Stimulated activated CD8-positive, alpha-beta memory T cell treated with anti-CD3 and anti-CD28 coated beads, Interleukin-2, amount 100 ng/mL, for 1 hour (primary cell): Measurements from ENCODE around the gene TECPR2.
"Not testable (repeated sequence)": the region's sequence is repeated elsewhere in the genome, so short reads cannot be mapped to it uniquely, and the experiment has no call there.

Experiments
- DNase-seq, 2 donors: peaks; one replicate each; pipeline ENCODE4 v3.0.0-alpha.2; 2020; ENCODE audit warnings: low read depth in 2 of 2

Gene TECPR2

DNA sequence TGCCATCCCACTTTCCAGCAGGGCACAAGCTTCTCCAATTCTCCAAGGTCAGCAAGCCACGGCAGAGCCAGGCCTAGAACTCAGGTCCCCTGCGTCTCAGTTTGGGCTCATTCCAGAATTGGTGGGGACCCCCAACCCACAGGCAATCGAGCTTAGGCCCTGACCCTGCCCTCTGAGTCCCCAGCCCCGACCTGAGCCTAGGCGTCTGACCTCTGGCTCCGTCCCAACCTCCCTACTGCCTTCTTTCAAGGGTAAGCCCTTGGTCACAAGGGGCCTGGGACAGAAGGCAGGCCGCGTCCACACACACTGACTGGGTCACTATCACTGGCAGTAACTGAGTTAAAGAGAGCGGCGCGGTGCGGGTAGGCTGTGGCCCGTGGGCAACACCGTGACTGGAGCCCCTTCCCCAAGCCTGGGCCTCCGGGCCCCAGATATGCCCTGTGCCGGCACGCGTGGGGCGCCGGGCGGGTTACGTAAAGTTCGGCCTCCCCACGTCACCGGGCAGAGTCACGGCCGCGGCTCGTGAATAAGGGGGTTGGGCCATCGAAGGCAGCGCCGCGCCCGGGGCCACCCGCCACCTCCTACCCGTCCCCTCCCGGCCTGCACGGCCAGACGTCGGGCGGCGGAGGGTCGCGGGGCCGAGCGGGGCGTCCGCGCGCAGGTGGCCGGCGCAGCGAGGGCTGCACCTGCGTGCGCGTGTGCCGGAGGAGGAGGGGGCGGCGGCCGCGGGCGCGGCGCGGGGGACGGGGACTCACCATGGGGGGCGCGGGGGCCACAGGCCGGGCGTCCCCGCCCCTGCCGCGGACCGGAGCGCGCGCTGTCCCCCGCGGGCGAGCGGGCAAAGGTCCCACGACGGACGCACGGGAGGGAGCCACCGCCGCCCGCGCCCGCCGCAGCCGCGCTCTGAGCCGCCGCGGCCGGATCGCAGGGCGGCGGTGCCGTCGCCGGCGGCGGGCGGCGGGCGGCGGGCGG, 146.3 kb downstream of the TECPR2 start:
- DNase-seq = no peak

DNA sequence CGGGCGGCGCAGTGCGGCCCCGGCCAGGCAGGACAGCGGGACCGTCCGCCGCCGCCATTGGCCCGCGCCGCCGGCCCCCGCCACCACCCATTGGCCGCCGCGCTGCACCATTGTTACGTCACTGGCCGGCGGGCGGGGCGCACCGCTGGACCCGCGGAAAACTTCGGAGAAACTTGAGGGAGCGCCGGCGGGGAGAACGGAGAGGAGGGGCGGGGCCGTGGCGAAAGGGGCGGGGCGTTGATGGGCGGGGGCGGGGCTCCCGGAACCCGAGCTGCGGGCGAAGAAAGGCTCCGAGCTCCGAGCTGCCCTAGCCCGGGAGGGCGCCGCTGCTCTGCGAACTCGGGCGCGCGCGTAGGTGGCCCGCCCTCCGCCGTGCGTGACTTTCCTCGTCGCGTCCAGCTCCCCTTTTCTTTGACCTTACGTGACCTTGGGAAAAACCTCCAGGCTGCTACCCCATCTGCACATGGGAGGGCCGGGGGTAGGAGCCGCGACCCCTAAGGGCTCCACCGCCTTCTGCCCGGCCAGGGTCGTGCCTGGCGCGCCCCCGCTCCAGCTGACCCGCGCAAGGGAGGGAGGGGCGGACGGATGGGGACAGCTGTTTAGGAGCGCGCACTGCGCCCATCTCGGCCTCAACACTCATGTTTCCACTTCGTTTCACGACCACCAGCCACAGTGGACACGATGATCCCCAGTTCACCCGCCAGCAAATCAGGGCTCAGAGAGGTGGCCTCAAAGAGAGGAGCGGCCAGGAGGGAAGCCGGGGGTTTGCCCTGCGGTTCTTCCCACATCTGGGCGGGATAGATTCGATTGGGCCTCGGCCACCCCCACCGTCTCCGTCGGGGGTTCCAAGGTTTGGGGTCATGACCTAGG, 147.2 kb downstream of the TECPR2 start, which contains the start of gene ANKRD9:
TSS of gene ANKRD9 (minus strand) at position 31 of the 870 bp plus-strand sequence. CDS start 1,887 bp downstream, outside the sequence.
- peak; percentile 67 to 71 for DNase-seq

DNA sequence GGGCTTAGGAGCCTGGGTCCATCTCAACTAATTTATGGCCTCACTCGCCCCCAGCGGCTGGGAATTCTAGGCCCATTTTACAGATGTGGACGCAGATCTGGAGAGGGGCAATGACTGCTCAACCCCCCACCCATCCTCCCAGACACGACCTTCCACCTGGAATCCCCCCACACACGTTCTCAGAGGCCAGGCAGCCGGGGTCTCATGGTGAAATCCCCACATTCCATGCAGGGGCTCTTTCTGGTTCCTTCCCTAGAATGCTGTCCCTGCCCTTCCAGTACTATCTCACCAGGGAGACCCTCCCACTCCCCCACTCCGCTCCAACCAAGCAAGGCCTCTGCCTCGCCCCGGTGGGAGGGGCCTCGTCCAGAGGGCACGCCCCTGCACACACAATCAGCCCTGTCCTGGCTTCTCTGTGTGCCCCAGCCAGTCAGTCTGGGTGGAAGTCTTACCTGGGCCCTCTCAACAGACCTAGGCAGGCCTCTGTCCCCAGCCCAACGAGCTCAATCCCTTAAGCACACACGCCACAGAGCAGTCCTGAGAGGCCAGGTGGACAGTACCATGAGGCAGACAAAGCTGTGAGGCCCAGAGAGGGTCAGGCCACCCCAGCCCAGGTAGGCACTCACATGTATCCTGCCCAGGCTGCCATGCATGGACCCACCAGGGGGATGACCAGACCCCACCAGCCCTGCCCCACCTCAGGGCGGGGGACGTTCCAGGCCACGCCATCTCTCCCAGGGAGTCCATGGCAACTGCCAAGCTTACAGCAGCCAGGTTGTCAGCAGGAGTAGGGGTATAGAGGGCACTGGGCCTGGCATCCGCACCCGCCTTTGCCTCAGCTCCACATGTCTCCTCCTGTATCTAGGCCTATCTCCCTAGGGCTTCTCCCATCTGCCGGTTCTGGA, 148.1 kb downstream of the TECPR2 start:
- no peak for DNase-seq

DNA sequence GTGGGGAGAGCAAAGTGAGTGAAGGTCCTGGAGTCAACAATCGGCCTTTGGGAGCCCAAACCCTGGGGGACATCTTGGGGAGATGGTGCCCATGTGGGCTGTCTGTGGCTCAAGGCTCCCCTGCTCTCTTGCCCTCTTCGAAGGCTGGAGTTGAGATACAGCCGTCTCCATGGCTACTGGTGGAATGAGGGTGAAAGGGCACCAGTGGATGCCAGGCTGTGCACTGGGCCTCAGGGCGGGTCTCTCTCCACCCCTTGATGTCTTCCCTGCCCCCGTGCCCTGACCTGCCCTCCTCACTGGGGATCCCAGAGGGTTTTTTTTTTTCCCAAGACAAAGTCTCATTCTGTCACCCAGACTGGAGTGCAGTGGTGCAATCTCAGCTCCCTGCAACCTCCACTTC, 148.8 kb downstream of the TECPR2 start:
- no peak for DNase-seq

DNA sequence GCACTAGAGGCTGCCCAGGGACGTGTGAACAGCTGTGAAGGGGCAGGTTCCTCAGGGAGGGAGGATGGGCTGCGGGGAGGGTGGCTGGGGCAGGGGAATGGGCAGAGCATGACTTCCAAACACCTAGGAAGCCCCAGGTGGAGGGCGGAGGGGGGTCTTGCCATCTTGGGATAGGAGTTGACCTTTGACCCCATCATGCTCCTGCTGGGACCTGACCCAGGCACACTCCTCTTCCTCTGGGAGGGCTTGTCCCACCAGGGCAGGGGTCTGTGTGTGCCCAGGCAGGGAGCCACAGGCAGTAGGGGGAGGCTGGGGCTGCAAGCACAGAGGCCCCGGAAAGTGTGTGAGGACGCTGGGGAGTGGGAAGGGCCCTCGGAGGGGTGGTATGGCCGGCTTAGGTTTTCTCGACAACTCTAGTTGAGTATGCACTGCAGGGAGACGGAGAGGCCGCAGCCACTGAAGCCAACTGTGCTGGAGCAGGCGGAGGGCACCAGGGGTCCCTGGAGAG, 150.1 kb downstream of the TECPR2 start:
- DNase-seq = no peak

DNA sequence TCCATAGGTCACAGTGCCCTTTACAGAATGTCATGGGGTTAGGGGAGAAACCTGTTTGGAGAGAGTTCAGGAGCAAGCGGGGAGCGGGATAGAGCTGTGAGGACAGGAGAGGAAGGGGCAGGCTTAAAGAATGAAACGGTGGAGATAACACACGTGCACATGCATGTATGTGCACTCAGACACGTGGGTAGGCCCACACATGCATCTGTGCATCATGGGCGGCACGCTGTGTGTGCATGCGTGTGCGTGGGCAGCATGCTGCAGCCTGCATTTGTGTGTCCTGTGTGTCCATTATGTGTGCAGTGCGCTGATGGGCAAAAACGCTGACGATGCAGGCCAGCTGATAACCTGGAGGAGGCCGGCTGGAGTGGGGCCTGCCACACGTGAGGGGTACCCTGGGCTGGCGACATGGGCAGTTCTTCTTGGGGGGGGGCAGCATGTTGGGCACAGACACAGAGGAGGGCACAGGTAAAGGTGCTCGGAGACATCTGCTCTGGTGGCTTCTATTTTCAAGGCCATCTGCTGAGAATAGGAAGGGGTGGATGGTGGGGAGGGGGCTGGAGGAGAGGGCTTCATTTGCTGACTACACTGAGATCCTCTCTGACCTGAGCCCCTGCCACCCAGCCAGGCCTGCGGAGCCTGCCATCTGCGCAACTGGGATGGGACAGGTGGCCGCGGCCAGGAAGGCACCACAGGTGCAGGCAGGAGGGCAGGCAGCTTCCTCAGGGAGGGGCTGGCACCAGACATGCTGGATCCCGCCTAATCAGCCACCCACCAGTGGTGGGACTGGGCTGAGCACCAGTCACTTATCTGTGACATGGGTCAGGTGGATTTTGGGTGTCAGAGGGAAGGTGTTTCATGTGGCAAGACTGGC, 151.4 kb downstream of the TECPR2 start:
- no peak for DNase-seq

DNA sequence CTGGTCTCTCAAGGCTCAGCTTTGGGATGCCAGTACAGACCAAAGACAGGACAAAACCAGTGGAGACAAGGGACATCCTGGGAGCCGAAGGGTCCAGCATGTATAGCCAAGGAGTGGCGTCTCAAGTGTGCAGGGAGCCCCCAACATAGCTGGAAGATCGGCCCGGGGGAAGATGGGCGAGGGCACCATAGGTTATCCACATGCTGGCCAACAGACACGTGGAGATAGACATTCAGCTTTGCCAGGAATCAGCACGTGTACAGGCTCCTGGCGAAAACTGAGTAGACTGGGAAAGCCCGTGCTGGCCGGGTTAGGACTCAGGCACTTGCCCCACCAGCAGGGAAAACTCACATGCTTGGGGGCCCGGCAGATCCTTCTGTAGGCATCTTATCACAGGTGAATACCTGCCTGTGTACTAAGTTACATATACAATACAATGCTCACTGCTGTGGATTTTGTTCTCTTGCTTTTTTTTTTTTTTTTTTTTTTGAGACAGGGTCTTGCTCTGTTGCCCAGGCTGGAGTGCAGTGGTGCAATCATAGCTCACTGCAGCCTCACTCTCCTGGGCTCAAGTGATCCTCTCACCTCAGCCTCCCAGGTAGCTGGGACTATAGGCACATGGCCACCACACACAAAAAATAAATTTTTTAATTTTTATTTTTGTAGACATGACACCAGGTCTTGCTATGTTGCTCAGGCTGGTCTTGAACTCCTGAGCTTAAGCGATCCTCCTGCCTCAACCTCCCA, 152.4 kb downstream of the TECPR2 start:
- no peak for DNase-seq

DNA sequence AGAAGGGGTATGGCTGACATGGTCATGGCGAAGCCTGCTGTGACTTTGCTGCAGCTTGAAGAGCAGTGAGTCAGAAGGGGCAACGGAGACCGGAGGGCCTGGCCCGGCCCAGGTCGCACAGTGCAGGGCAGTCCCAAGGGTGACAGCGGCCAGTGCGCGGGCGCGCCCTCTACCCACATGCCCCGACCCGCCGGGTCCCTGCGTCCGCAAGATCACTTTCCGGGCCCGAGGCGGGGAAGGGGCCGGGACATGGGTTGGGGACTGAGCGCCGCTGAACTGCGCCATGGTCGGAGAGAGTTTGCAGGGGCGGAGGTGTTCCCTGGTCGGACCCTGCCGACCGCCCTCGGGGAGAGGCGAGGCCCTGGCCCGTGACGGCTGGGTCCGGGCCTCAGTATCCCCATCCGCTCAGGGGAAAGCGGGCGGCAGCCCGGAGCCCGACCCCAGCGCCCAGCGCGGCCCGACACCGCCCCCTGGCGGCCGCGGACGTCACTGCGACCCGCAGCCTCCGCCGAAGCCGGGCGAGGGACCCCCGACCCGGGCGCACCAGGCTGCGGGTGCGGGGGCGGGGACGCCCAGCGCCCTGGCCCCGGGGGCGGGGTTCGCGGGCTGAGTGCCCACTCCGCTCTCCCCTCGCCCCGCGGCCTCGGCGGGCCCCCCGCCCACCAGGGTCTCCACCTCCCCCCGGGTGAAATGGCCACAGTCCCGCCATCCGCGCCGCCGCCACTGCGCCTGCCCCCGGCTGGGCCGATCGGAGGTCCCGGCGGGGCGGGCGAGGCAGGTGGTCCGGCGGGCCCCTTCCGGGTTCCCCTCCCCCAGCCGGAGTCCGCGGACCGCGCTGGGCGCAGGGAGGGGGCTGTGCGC, 154.0 kb downstream of the TECPR2 start:
- peak; percentile 31 to 42 for DNase-seq

DNA sequence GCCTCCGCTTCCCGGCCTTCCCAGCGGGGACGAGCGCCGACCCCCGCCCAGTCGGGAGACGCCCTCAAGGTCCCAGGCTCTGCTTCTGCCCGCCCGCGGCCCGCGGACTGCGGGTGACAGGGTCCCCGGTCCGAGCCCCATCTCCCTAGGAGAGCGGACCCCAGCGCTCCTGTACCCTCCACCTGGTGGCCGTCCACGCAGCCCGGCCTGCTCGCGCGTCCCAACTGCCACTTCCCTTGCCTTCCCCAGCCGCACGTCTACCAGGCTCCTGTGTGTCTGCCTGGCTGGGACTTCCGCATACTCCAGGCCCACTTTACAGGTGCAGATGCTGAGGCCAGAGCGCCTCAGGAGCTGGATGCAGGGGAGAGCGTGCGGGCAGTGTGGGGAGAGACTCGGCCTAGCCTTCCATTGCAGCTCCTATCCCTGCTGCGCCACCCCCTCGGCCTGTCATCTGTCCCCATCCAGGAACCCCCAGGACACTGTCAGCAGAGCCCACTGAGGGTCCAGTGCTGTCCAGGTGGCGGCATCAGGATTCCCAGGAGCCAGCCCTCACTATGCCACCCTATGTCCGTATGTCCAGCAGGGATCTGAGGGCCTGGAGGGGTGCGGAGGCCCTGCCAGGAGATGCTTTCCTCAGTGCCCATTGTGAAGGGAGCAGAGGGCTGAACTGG, 154.8 kb downstream of the TECPR2 start:
- no peak for DNase-seq

DNA sequence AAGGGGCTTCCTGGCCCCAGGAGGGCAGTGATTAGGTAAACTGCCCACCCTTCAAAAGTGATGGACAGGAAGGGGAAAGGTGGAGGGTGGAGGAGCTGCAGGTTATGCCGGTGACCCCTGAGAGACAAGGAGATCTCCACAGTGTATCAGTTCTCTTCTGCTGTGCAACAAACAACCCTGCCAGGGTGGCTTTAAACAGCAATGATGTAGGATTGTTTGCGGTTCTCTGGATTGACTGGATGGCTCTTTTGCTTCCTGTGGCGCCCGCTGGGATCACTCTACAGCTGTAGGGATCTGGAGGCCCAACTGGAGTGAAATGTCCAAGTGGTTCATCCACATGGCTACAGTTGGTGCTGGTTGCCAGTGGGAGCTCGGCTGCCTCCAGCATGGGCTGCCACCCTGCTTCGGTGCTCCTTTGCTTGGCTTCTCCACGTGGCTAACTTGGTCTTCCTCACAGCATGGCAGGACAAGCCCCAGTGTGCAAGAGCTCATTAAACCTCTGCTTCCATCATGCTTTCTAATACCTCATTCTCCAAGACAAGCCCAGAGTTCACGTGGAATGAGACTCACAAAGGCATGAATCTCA, 155.4 kb downstream of the TECPR2 start:
- no peak for DNase-seq

DNA sequence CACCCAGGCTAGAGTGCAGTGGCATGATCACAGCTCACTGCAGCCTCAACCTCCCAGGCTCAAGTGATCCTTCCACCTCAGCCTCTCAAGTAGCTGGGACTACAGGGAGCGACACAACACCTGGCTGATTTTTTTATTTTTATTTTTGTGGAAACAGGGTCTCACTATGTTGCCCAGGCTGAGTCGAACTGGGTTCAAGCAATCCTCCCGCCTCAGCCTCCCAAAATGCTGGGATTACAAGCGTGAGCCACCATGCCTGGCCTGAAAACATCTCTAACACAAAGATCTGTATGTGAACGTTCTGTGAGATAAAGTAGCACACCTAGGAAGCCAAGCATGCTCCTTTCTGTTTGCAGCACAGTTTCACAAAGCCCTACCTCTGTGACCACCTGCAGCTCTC, 157.0 kb downstream of the TECPR2 start:
- DNase-seq = not testable (repeated sequence)

DNA sequence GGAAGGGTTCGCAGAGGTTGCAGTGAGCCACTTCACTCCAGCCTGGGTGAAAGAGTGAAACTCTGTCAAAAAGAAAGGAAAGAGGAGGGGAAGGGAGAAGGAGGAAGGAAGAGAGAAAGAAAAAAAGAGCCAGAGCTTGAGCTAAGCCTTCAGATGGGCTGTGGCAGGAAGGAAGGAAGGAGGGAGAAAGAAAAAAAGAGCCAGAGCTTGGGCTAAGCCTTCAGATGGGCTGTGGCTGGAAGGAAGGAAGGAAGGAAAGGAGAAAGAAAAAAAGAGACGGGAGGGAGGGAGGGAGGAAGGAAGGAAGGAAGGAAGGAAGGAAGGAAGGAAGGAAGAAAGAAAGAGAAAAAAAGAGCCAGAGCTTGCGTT, 160.4 kb downstream of the TECPR2 start:
- DNase-seq = no peak

DNA sequence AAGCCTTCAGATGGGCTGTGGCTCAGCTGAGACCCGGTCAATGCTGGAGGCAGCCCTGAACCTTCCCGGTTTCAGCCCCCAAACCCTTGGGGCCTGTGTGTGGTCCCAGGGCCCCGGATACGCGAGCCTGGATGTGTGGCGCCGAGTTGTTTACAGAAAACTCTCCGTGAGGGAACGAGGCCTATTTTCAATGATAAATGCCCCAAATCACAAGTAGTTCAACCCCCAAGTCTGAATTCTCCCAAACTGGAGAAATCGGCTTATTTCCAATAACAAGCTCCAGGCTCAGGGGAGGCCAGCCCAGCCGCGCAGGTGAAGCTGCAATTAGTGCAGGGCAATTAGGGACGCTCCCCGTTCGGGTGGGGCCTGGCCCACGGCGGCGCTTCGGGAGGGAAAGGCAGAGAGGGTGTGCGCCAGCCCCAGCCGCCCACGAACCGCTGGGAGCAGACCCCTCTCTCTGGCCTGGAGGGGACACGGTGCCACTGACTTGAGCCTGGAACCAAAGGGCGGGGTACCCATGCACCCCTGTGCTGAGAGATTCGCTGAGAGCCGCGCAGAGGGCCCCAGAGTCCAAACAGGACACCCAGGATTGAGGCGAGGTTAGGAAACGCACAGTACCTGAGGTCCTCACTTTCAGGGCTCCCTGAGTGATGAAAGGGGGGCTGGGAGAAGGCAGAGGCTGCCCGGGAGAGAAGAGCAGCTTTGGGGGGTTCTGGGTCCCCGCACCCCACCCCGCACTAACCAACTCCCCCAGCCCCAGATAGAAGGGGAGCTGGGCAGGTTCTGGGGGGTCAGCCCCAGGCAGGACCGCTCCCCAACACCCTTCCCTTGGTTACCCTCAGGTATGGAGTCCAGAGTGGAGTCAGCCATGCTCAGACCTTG, 161.1 kb downstream of the TECPR2 start:
- no peak for DNase-seq

DNA sequence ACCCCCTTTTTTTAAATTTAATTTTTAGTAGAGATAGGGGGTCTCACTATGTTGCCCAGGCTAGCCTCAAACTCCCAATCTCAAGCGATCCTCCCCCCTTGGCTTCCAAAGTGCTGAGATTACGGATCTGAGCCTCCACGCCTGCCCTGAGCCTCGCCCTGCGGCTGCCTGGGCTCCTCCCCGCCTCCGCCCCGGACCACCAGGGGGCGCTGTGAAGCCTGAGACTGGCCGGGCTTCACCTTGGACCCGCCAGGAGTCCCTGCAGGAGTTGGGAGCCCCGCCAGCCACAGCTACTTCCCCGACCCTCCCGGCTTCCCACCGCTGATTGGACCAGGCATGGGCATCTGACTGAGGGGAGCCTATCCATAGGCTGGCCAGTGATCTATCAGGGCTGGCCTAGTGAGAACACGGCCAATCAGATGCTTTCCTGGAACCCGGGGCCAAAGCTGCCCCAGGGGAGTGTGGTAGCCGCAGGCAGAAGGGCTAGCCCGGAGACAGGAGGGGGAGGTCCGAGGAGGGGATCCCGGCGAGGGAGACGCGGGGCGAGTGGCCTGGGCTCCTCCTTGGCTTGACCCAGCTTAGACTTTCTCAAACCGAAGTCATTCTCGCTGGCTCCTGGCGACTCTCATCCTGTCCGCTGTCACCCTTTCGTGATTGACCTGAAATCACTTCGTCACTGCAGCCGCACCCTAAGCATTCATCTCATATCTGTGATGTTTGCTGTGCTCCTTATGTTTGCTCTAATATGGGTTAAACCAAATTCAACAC, 161.9 kb downstream of the TECPR2 start:
- DNase-seq = peak; percentile 79 to 83

DNA sequence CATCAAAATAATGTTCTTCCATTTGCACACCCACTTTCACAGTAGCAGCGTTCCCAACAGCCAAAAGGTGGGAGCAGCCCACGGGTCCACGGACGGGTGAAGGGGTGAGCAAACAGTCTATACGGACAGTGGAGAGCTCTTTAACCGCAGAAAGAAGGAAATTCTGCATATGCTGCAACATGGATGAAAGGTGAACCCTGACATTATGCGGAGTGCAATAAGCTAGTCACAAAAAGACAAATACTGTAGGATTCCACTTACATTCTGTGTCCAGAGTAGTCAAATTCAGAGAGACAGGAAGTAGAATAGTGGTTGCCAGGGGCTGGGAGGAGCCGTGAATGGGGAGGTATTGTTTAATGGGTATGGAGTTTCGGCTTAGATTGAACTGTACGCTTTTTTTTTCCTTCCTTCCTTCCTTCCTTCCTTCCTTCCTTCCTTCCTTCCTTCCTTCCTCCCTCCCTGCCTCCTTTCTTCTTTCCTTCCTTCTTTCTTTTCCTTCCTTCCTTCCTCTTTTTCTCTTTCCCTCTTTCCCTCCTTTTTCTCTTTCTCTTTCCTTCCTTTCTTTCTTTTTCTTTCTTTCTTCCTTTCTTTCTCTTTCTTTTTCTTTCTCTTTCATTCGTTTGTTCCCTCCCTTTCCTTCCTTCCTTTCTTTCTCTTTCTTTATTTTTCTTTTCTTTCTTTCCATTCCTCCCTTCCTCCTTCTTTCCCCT, 162.6 kb downstream of the TECPR2 start:
- no peak for DNase-seq
